KBM-7 (cell line): ENCODE measurements around the gene BORA.
"Not testable (repeated sequence)": the region's sequence is repeated elsewhere in the genome, so short reads cannot be mapped to it uniquely, and the experiment has no call there.

ENCODE experiments used
- DNase-seq: peaks from one replicate; pipeline ENCODE4 v3.0.0-alpha.2; 2015
- in situ Hi-C: fragments of 300-500 bp; cut with MboI; formaldehyde crosslinking; loops from 2 replicates; pipeline ENCODE4 v1.14.3; 2020; ENCODE audit warnings: low sequenced_read_pairs, low pct_unique_long_range_greater_than_20kb, mixed read lengths

The BORA gene

GRCh38 chr13:72727417-72728289 lies at the start of gene BORA, which contains the start of gene MZT1:
Gene BORA, plus strand, starts transcription at chr13:72727923. Its CDS starts 1,018 bp downstream, at chr13:72728941.
Gene MZT1, minus strand, starts transcription at chr13:72727629. Its CDS starts 27 bp downstream, at chr13:72727602.
- in situ Hi-C loops, result no loop called here
- DNase-seq, result peak; percentile 99

DNA sequence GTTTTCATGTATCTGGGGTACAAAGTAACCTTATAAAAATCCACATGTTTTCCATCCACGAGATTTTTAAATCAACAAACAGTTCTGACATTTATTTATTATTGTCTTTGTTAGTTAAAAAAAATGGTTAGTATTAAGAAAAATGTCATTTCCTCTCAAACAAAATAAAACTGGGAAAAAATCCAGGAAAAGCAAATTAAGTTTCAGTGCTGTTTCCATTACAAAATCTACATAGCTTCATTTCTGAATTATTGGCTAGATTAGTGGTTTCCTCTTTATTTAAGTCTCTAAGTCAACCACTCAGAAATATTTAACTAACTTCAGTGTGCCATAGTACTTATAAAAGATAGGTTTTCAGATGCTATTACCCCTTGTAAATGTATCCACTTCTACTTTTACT lies 49.4 kb upstream of the BORA start:
- DNase-seq, result no peak
- in situ Hi-C loops, result no loop called here

DNA sequence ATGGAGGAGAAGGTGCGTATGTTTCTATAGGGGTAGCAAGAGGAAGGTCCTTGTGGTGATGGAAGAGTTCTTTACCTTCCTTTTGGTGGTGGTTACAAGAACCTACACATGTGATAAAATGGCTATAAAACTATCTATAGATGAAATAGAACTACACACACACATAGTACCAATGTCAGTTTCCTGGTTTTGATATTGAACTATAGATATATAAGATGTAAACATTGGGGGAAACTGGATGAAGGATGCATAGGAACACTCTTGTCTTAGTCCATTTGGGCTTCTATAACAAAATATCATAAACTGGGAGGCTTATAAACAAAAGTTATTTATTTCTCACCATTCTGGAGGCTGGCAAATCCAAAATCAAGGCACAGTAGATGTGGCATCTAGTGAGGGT lies 47.4 kb upstream of the BORA start:
- in situ Hi-C loops, result no loop called here
- no peak for DNase-seq

DNA sequence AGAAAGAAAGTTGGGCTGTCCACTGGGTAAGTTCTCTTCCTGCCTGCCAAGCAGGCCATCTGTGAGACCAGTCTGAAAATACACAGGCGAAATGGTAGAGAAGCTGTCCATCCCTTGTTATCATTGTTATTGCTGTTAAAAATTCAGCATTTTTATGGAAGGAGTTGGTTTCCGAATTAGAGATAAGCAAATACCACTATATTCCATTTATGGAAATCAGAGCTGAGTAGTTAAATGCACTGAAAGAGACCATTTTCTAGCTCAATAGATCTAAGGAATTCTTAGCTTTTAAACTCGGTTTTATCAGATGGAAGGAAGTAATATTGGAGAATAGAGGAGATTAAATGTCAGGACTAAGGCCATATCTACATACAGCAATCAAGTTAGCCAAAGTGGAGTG lies 41.0 kb upstream of the BORA start:
- no peak for DNase-seq
- in situ Hi-C loops, result no loop called here

DNA sequence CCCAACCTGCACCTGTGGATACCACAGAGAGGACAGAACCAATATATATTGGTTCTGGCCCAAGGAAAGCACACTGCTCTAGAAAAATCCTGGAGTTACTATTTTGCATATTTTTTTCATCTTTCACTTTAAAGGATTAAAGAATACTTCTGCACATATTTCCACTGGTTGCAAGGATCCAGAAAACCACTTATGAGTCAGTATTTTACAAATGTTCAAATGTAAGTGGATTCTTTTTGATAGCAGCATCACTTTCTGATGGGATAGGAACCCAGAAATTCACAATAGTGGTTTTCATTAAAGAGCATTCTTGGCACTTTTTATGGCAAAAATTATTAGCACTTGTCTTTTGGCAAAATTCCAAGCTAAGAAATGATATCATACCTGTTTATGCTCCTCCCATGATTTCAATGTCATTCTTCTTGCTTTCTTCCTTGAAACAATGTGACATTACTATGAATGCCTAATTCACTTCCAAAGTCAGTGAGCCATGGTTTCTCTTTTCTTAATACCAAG lies 38.5 kb upstream of the BORA start:
- in situ Hi-C loops, result no loop called here
- no peak for DNase-seq

- no peak for DNase-seq
- in situ Hi-C loops, result no loop called here
Measured at GRCh38 chr13:72692884-72693514, 34.7 kb upstream of the BORA start.

DNA sequence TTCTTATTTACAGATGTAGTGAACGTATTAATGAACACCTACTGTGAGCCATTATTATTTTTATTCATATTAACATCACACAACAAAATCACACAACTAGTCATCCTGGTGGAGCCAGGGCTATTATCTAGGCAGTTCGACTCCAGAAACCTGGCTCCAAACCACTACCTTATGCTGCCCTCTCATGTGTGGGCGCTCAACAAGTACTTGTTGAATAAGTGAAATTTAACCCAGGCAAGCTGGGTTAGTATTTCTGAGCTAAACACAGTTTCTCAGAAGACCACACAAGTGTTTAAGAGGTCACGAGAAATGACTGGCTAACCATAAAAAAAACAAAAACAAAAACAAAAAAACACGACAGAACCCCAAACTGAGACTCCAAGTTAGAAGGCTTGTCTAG lies 33.9 kb upstream of the BORA start:
- in situ Hi-C loops, result no loop called here
- DNase-seq, result no peak

DNA sequence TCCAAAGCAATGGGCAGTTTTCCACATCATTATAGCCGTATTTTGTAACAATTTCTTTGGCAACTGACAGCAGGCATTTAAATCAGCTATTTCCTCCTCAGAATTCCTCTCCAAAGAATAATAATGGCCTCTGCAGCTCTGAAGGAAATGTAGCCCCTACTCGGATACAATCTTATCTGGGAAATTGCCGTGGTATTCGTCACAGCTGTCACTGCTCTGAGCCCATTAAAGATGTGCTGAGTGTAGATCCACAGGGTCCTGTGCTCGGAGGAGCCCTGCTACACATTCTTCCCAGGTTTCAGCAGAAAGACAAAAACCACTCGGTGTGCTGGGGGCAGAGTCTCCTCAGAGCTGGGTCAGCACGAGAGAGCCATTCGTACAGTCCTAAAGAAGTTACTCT lies 33.4 kb upstream of the BORA start:
- no peak for DNase-seq
- in situ Hi-C loops, result no loop called here

GRCh38 chr13:72696579-72696978 lies 31.1 kb upstream of the BORA start:
- peak; percentile 12 for DNase-seq
- in situ Hi-C loops, result no loop called here

GRCh38 chr13:72698164-72698563 lies 29.6 kb upstream of the BORA start:
- in situ Hi-C loops, result no loop called here
- DNase-seq, result no peak

GRCh38 chr13:72700509-72700908 lies 27.2 kb upstream of the BORA start:
- in situ Hi-C loops, result no loop called here
- peak; percentile 42 for DNase-seq

GRCh38 chr13:72716776-72717175 lies 10.9 kb upstream of the BORA start:
- DNase-seq, result no peak
- in situ Hi-C loops, result no loop called here

DNA sequence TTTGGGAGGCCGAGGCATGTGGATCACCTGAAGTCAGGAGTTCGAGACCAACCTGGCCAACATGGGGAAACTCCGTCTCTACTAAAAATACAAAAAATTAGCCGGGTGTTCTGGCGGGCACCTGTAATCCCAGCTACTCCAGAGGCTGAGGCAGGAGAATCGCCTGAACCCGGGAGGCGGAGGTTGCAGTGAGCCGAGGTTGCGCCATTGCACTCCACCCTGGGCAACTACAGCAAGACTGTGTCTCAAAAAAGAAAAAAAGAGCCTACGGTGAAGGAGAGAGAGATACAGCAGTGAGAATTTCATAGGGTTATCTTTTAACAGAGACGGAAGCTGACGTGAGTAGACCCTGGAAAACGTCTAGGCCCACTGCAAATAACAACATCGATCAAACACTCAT lies 1.5 kb upstream of the BORA start:
- DNase-seq, in situ Hi-C loops: not testable (repeated sequence)

DNA sequence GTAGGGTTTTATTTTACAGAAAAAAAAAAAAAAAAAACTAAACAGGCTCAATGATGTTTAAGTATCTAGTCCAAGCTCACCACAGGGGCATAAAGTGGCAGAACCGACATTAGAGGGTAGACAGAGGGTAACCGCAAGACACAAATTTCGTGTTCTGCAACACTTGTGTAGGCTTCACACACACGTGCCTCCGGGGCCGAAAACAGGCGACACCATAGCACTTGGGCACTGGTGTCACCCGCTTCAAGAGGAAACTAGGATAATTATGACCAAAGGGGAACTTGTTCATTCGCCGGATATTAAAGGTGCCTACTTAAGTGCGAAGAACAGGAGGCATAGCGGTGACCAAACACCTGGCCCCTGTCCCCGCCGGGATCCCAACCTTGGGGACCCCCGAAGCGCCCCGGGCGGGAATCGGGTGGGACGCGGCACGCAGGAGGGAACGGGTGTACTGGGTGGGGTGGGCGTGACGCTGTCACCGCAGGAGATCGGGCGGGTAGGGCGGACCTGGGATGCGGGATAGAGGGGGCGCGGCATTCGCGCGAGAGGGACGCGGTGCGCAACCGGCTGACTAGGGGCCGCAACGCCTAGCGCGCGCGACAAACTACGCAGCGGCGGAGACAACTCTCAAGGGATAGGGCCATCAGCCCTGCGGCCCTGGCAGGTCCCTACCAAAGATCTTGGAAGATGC lies 852 bp upstream of the BORA start:
- peak; percentile 69 for DNase-seq
- in situ Hi-C loops, result no loop called here

DNA sequence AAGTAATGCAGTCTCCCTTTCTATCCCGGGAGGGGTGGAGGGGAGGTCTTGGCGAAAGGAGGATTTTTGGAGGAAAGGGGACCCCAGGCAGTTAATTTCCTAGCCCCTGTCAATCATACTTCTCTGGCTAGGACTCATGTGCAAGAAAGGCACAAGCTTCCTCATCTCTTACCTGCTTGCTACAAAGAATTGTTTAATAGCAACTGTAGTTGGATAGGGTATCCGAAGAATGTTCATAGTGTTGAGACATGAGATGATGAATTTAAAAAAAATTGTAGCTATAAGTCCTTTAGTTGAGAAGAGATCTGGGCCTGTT lies 525 bp downstream of the BORA start:
- DNase-seq, result peak; percentile 25
- in situ Hi-C loops, result no loop called here

- DNase-seq, result no peak
- in situ Hi-C loops, result no loop called here
Measured at GRCh38 chr13:72737033-72737432, 9.3 kb downstream of the BORA start.

GRCh38 chr13:72740015-72740414 lies 12.3 kb downstream of the BORA start:
- no peak for DNase-seq
- in situ Hi-C loops, result no loop called here

DNA sequence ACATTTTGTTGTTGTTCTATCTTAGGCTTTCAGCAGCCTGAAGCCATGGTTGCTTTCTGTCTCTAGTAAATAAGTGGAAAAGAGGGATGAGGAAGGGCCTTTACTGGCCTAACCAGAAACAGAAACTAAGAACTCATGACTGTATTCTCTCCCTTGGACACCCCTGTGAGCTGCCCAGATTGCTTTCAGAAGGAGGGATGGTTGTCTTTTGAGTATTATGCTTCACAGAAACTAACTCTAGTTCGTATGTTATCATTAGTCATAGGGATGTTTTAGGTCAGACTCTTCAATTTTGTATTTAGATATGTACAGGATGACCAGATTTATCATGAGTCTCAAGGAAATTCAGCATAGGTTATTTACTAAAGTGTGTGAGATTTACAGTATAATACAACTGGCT lies 17.5 kb downstream of the BORA start:
- in situ Hi-C loops, result no loop called here
- DNase-seq, result no peak

DNA sequence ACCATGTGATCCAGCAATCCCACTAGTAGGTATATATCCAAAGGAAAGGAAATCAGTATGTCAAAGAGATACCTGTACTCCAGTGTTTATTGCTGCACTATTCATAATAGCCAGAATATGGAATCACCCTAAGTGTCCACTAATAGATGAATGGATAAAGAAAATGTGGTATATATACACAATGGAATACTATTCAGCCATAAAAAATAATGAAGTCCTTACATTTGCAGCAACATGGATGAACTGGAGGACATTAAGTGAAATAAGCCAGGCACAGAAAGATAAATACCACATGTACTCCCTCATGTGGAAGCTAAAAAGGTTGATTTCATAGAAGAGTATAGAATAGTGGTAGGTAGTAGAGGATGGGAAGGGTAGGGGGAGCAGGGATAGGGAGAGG lies 23.5 kb downstream of the BORA start:
- in situ Hi-C loops, result no loop called here
- DNase-seq, result no peak

DNA sequence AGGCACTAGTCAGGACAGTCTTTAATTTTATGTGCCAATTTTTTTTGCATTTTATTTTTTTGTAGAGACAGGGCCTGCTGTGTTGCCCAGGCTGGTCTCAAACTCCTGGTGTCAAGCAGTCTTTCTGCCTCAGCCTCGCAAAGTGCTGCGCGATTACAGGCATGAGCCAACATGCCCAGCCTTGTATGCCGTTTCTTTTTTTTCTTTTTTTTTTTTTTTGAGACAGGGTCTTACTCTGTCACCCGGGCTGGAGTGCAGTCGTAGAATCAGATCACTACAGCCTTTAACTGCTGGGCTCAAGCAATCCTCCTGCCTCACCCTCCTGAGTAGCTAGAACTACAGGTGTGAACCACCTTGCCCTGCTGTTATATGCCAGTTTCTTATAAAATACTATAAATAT lies 26.4 kb downstream of the BORA start:
- DNase-seq, result no peak
- in situ Hi-C loops, result no loop called here
